Suprapubic skin (tissue), 4 donors: ENCODE data around the gene TSPY10.
"Not testable (repeated sequence)": the region's sequence is repeated elsewhere in the genome, so short reads cannot be mapped to it uniquely, and the experiment has no call there.

Experiments used
- CTCF ChIP-seq, 2 donors: fragments of 200-600 bp in 1 of 2; fragments of 450-650 bp in 1 of 2; sonication (generic) in 1 of 2; IDR thresholded peaks; one replicate each; pipeline ENCODE4 v1.5.1; 2016 to 2019; ENCODE audit warnings: antibody characterized with exemption in 2 of 2, mild to moderate bottlenecking in 1 of 2, moderate library complexity in 1 of 2
- EP300 ChIP-seq: sonication (generic); formaldehyde crosslinking; IDR thresholded peaks from one replicate; pipeline ENCODE4 v1.6.1; 2017; ENCODE audit warnings: antibody characterized with exemption
- POLR2A ChIP-seq, 2 donors: fragments of 450-650 bp; IDR thresholded peaks; one replicate each; pipeline ENCODE4 v1.6.1; 2017; ENCODE audit warnings: antibody characterized with exemption in 2 of 2, mild to moderate bottlenecking in 2 of 2, moderate library complexity in 2 of 2
- POLR2AphosphoS5 ChIP-seq, 3 donors: sonication (generic); formaldehyde crosslinking; IDR thresholded peaks; one replicate each; pipeline ENCODE4 v1.6.1; 2017; ENCODE audit warnings: antibody characterized with exemption in 3 of 3

GRCh38 chrY:9486967-9487366 is 40.7 kb upstream of the TSPY10 start, which contains the start of gene TSPY9:
- not testable (repeated sequence) for TF ChIP-seq CTCF (IDR thresholded peaks at IDR 0.05); POLR2A (IDR thresholded peaks at IDR 0.05); POLR2AphosphoS5 (IDR thresholded peaks at IDR 0.05); EP300
